Epithelial cell of esophagus (primary cell): ENCODE results near the gene TMEM123.

Source experiments
- DNase-seq: peaks from one replicate; pipeline ENCODE4 v3.0.0; 2010; ENCODE audit warnings: low read depth
- H3K4me3 ChIP-seq: 2 replicates; pipeline ENCODE4 v1.5.1; 2011; ENCODE audit warnings: mild to moderate bottlenecking, low read length, control low read depth
- CTCF ChIP-seq: IDR thresholded peaks from 2 replicates; pipeline ENCODE4 v1.5.1; 2011; ENCODE audit warnings: low read depth, mild to moderate bottlenecking, low read length, control low read depth, inconsistent platforms; ENCODE audit not compliant: insufficient read depth; ENCODE audit errors: missing control alignments

The TMEM123 gene

GRCh38 chr11:102485095-102485722 is 32.6 kb upstream of the TMEM123 start:
- DNase-seq: peak; percentile 38
- TF ChIP-seq CTCF: no peak

GRCh38 chr11:102482433-102482832 is 29.9 kb upstream of the TMEM123 start:
- no peak overlapping the region for H3K4me3 ChIP-seq
- TF ChIP-seq CTCF: no peak
- DNase-seq: no peak

More at GRCh38 chr11:102485095-102485722, 32.6 kb upstream of the TMEM123 start:
- H3K4me3 ChIP-seq: no peak overlapping the region

GRCh38 chr11:102479733-102480132 is 27.2 kb upstream of the TMEM123 start:
- TF ChIP-seq CTCF: no peak
- no peak overlapping the region for H3K4me3 ChIP-seq
- DNase-seq: no peak

- no peak for DNase-seq
- H3K4me3 ChIP-seq: no peak overlapping the region
- TF ChIP-seq CTCF: no peak
Measured at GRCh38 chr11:102478673-102479299, 26.2 kb upstream of the TMEM123 start.

GRCh38 chr11:102476812-102477211 is 24.2 kb upstream of the TMEM123 start:
- TF ChIP-seq CTCF: no peak
- no peak overlapping the region for H3K4me3 ChIP-seq
- peak; percentile 74 for DNase-seq

- DNase-seq: peak; percentile 66
- no peak overlapping the region for H3K4me3 ChIP-seq
- no peak for TF ChIP-seq CTCF
Measured at GRCh38 chr11:102476069-102476468, 23.5 kb upstream of the TMEM123 start.

- TF ChIP-seq CTCF: no peak
- DNase-seq: no peak
- no peak overlapping the region for H3K4me3 ChIP-seq
Measured at GRCh38 chr11:102473543-102473942, 21.0 kb upstream of the TMEM123 start.
